MCF 10A (cell line): ENCODE data around the gene AFDN. TPM values are rescaled to one million over a fixed set of nuclear protein-coding genes. Genes with fewer than 3 reads are reported as not detected.

Experiments
- BruUV-seq: library from RNA; stranded (reverse); fragments of 400-500 nt; replicated peaks from 2 replicates; lab custom pipeline; 2021; lab: Mats Ljungman, UMichigan
- CTCF ChIA-PET: fragments of 300-600 bp; sonication (Branson Sonifier 250); formaldehyde crosslinking; extraction: SDS; loops from one replicate; lab custom pipeline; 2021; ENCODE audit warnings: antibody characterized with exemption, inconsistent platforms; lab: Yijun Ruan, JAX
- POLR2A ChIA-PET: fragments of 300-600, 350-650 bp; sonication (Branson Sonifier 250); formaldehyde crosslinking; extraction: SDS; loops from one replicate; lab custom pipeline; 2020; ENCODE audit warnings: antibody characterized with exemption, inconsistent platforms; lab: Yijun Ruan, JAX
- DNase-seq: peaks from one replicate; pipeline ENCODE4 v3.0.0-alpha.2; 2018; ENCODE audit not compliant: unreplicated experiment
- H3K27ac Mint-ChIP-seq: one replicate; pipeline ENCODE4 v1.8.0; 2022; ENCODE audit warnings: mild to moderate bottlenecking, low read depth, mixed read lengths; ENCODE audit not compliant: unreplicated experiment
- H3K27me3 Mint-ChIP-seq: one replicate; pipeline ENCODE4 v1.8.0; 2022; ENCODE audit warnings: mixed read lengths; ENCODE audit not compliant: insufficient read depth, unreplicated experiment
- H3K36me3 Mint-ChIP-seq: one replicate; pipeline ENCODE4 v1.8.0; 2022; ENCODE audit warnings: mild to moderate bottlenecking, moderate library complexity, mixed read lengths; ENCODE audit not compliant: insufficient read depth, unreplicated experiment
- H3K4me1 Mint-ChIP-seq: one replicate; pipeline ENCODE4 v1.8.0; 2022; ENCODE audit warnings: mixed read lengths; ENCODE audit not compliant: insufficient read depth, unreplicated experiment
- H3K4me3 Mint-ChIP-seq: one replicate; pipeline ENCODE4 v1.8.0; 2022; ENCODE audit warnings: mild to moderate bottlenecking, moderate library complexity, mixed read lengths; ENCODE audit not compliant: unreplicated experiment
- H3K9me3 Mint-ChIP-seq: one replicate; pipeline ENCODE4 v1.8.0; 2022; ENCODE audit warnings: mixed read lengths; ENCODE audit not compliant: unreplicated experiment
- intact Hi-C: fragments of 100-400 bp; cut with micrococcal nuclease; formaldehyde crosslinking; loops from 2 replicates; pipeline ENCODE4 v1.14.1; 2022
- total RNA-seq: library from RNA; stranded (reverse); gene quantifications from 2 replicates; pipeline ENCODE4 v1.2.3, GENCODE V29; 2022
- TF ChIP-seq, protein P1 (sequence below): fragments of 200-600 bp; IDR thresholded peaks from one replicate; pipeline ENCODE4 v1.8.0; 2022; ENCODE audit warnings: antibody characterized with exemption, mild to moderate bottlenecking; ENCODE audit not compliant: unreplicated experiment

Gene AFDN
- total RNA-seq, 1 experiment from 2014 or later = 115 TPM

DNA sequence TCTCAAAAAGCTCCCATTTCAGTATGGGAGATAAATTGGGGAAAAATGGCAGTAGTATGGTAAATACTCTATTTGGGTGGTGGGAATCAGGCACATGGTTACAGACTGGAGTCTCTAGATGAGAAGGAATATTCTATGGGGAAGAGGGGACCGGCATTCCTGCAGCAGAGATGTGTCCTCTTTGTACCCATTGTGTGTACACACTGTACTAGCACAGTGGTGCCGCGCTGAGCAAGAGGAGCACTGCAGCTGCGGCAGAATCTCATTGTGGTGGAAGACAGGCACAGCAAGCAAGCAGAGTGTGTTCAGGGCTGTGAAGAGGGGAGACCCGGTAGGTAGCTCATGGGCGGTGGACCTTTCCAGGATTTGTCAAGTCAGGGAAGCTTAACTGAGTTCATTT is 13.0 kb downstream of the AFDN start:
- intact Hi-C loops = no loop called here
- no peak for DNase-seq
- no TSS peak for BruUV-seq
- no peaks in the 10 kb centered on the region for H3K27me3 Mint-ChIP-seq
- ChIA-PET CTCF (interaction anchor here (0.6 kb wide), 2 partner anchors 136 to 322 kb away, joined by 3 read pairs; no protein-coding TSS in a partner anchor), POLR2A (interaction anchor here (0.7 to 1.6 kb wide), 6 partner anchors 9 to 16 kb away, joined by 3 to 5 read pairs (median 4); no protein-coding TSS in a partner anchor)
- no peaks in the 10 kb centered on the region for H3K9me3 Mint-ChIP-seq
- no peaks in the 10 kb centered on the region for H3K36me3 Mint-ChIP-seq
- peaks cover 6% of the 10 kb centered on the region for H3K4me1 Mint-ChIP-seq
- no peak overlapping the region for H3K4me3 Mint-ChIP-seq
- no peak overlapping the region for H3K27ac Mint-ChIP-seq
- TF ChIP-seq, protein P1, sequence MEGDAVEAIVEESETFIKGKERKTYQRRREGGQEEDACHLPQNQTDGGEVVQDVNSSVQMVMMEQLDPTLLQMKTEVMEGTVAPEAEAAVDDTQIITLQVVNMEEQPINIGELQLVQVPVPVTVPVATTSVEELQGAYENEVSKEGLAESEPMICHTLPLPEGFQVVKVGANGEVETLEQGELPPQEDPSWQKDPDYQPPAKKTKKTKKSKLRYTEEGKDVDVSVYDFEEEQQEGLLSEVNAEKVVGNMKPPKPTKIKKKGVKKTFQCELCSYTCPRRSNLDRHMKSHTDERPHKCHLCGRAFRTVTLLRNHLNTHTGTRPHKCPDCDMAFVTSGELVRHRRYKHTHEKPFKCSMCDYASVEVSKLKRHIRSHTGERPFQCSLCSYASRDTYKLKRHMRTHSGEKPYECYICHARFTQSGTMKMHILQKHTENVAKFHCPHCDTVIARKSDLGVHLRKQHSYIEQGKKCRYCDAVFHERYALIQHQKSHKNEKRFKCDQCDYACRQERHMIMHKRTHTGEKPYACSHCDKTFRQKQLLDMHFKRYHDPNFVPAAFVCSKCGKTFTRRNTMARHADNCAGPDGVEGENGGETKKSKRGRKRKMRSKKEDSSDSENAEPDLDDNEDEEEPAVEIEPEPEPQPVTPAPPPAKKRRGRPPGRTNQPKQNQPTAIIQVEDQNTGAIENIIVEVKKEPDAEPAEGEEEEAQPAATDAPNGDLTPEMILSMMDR = no peak

DNA sequence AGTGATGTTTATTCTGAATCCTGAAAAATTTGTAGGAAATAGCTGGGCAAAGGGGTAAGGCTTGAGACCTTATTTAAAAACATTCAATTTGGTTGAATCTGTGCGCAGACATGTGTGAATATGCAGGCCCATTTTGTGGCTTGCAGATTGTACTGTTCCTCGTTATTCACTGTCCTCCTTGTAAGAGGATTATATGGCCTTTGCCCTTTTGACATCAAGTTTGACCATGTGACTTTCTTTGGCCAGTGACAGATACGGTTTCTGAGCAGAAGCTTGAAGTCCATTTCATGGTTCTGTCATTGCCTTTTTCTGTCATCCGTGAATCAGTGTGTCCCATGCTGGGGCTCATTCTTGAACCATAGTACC is 13.4 kb downstream of the AFDN start:
- Mint-ChIP-seq H3K4me3 (no peak overlapping the region), H3K36me3 (no peaks in the 10 kb centered on the region), H3K9me3 (no peaks in the 10 kb centered on the region), H3K27ac (no peak overlapping the region), H3K27me3 (no peaks in the 10 kb centered on the region), H3K4me1 (peaks cover 6% of the 10 kb centered on the region)
- CTCF ChIA-PET = interaction anchor here (0.6 kb wide), 2 partner anchors 137 to 322 kb away, joined by 3 read pairs; no protein-coding TSS in a partner anchor
- BruUV-seq = no TSS peak
- TF ChIP-seq, protein P1 = no peak
- POLR2A ChIA-PET = interaction anchor here (0.7 to 1.6 kb wide), 6 partner anchors 9 to 16 kb away, joined by 3 to 5 read pairs (median 4); no protein-coding TSS in a partner anchor
- no peak for DNase-seq
- intact Hi-C loops = no loop called here

DNA sequence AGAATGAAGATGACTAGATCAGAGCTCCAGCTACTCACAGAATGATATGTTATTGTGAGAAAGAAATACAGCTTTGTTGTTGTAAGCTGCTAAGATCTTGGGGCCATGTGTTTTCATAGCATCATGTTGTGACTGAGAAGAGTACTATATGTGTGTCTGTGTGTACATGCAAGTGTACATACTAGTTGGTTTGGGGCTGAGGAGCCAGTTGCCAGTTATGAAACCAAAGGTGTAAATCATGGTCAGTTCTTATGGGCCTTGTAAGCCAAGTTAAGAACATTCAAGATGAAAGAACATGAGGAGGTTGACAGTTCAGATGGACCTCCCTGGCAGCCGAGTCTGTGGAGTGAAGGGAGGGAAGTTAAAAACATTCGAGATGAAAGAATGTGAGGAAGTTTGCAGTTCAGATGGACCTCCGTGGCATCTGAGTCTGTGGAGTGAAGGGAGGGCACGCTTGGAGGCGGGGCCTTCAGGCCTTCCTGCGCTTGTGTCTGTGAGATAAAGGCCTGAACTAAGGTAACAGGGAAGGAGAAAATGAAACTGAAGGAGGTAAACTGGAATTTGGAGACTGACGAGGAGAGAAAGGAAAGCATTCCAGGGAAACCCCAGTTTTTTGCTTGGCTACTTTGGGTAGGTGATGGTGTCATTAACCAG is 13.9 kb downstream of the AFDN start:
- no peak for DNase-seq

DNA sequence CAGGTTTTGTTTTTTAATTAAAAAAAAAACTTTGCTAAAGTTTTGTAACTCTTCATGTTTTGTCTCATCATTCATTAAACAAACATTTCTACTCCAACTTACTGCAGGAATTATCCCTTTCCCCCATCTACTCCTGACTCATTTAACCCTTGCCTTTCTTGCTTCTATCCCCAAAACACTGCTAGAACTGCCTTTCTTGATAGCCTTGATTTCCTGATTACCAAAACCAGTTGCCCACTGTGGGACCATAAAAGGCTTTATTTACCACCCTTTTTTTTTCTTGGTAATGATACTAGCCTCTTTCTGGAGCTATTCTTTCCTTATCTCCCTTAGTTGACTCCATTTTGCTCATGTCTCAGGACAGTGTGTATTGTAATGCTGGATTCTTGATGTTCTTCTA is 15.3 kb downstream of the AFDN start:
- BruUV-seq = no TSS peak
- intact Hi-C loops = no loop called here
- CTCF ChIA-PET = interaction anchor here (1.2 kb wide), 1 partner anchor 31 kb away, joined by 3 read pairs; no protein-coding TSS in a partner anchor

More for the DNA sequence above, 13.9 kb downstream of the AFDN start:
- Mint-ChIP-seq H3K9me3 (no peaks in the 10 kb centered on the region), H3K36me3 (no peaks in the 10 kb centered on the region), H3K4me1 (peaks cover 6% of the 10 kb centered on the region), H3K27me3 (no peaks in the 10 kb centered on the region), H3K4me3 (no peak overlapping the region), H3K27ac (no peak overlapping the region)
- intact Hi-C loops = no loop called here
- TF ChIP-seq, protein P1 = no peak
- ChIA-PET POLR2A (interaction anchor here (0.7 to 1.6 kb wide), 5 partner anchors 8 to 16 kb away, joined by 3 to 5 read pairs (median 3); no protein-coding TSS in a partner anchor), CTCF (interaction anchor here (0.6 kb wide), 1 partner anchor 12 kb away, joined by 3 read pairs; no protein-coding TSS in a partner anchor)
- BruUV-seq = no TSS peak

More for the DNA sequence above, 15.3 kb downstream of the AFDN start:
- no peak overlapping the region for H3K4me3 Mint-ChIP-seq
- H3K27ac Mint-ChIP-seq = no peak overlapping the region
- H3K9me3 Mint-ChIP-seq = no peaks in the 10 kb centered on the region
- no peaks in the 10 kb centered on the region for H3K27me3 Mint-ChIP-seq
- POLR2A ChIA-PET = interaction anchor here (0.6 to 3.3 kb wide), 5 partner anchors 8 to 1860 kb away, joined by 3 to 34 read pairs (median 5); partner anchors contain the start of genes C6orf120 and WDR27
- TF ChIP-seq, protein P1 = no peak
- H3K36me3 Mint-ChIP-seq = no peaks in the 10 kb centered on the region
- no peak for DNase-seq
- H3K4me1 Mint-ChIP-seq = peaks cover 6% of the 10 kb centered on the region
